ENCODE data around the gene LRRC30. TPM values are rescaled to one million over a fixed set of nuclear protein-coding genes. Genes with fewer than 3 reads are reported as not detected.

The LRRC30 gene
- polyA plus RNA-seq: not detected
- long read RNA-seq, donor 1: 0 reads
- long read RNA-seq, donor 2: 0 reads
- long read RNA-seq, donor 3: 0 reads
- long read RNA-seq, donor 4: 0 reads
- long read RNA-seq, donor 5: 0 reads
- long read RNA-seq, donor 6: 0 reads
- long read RNA-seq, donor 7: 0 reads
- long read RNA-seq, donor 8: 0 reads
- long read RNA-seq, donor 9: 0 reads
- long read RNA-seq, donor 10: 0 reads
- long read RNA-seq, donor 11: 0 reads

- no peak for DNase-seq
- Histone ChIP-seq H3K27ac (ENCODE audit: low read length) (no peak within 1 kb of the TSS), H3K4me1 (ENCODE audit: control insufficient read depth, insufficient read depth, low read length) (no peaks in the 10 kb centered on the region), H3K4me3 (ENCODE audit: low read length) (no peak within 1 kb of the TSS), H3K27me3 (ENCODE audit: control insufficient read depth, insufficient read depth, low read length) (peaks cover 6% of the 10 kb centered on the region), H3K36me3 (ENCODE audit: control insufficient read depth, insufficient read depth, low read length) (no peaks in the 10 kb centered on the region), H3K9me3 (ENCODE audit: control insufficient read depth, low read depth, low read length) (no peaks in the 10 kb centered on the region)
- 50% methylated on average over 1 of the region's 13 CpGs for WGBS (ENCODE audit: insufficient coverage, low lambda C conversion rate)
These were observed at the start of gene LRRC30 for GRCh38 chr18:7230626-7231349. TSS of gene LRRC30 (plus strand) at chr18:7231089. CDS start at chr18:7231139, 50 bp downstream.

GRCh38 chr18:7185701-7186100 lies 45.2 kb upstream of the LRRC30 start:
- no peaks in the 10 kb centered on the region for H3K27me3 ChIP-seq (ENCODE audit: control insufficient read depth, insufficient read depth, low read length)
- WGBS (ENCODE audit: insufficient coverage, low lambda C conversion rate): 100% methylated on average over 2 of the region's 3 CpGs
- no peak overlapping the region for H3K4me3 ChIP-seq (ENCODE audit: low read length)
- H3K27ac ChIP-seq (ENCODE audit: low read length): no peak overlapping the region
- H3K4me1 ChIP-seq (ENCODE audit: control insufficient read depth, insufficient read depth, low read length): no peaks in the 10 kb centered on the region
- no peaks in the 10 kb centered on the region for H3K9me3 ChIP-seq (ENCODE audit: control insufficient read depth, low read depth, low read length)
- DNase-seq: no peak
- no peaks in the 10 kb centered on the region for H3K36me3 ChIP-seq (ENCODE audit: control insufficient read depth, insufficient read depth, low read length)

GRCh38 chr18:7190547-7191156 lies 40.2 kb upstream of the LRRC30 start:
- Histone ChIP-seq H3K27ac (ENCODE audit: low read length) (no peak overlapping the region), H3K4me1 (ENCODE audit: control insufficient read depth, insufficient read depth, low read length) (no peaks in the 10 kb centered on the region), H3K36me3 (ENCODE audit: control insufficient read depth, insufficient read depth, low read length) (no peaks in the 10 kb centered on the region), H3K4me3 (ENCODE audit: low read length) (no peak overlapping the region), H3K27me3 (ENCODE audit: control insufficient read depth, insufficient read depth, low read length) (no peaks in the 10 kb centered on the region), H3K9me3 (ENCODE audit: control insufficient read depth, low read depth, low read length) (no peaks in the 10 kb centered on the region)
- no CpG with 5 or more reads among the region's 2 CpGs for WGBS (ENCODE audit: insufficient coverage, low lambda C conversion rate)
- DNase-seq: no peak

GRCh38 chr18:7191736-7192135 lies 39.2 kb upstream of the LRRC30 start:
- 100% methylated on average over 1 of the region's 2 CpGs for WGBS (ENCODE audit: insufficient coverage, low lambda C conversion rate)
- no peak for DNase-seq
- H3K27ac ChIP-seq (ENCODE audit: low read length): no peak overlapping the region

GRCh38 chr18:7195266-7195665 lies 35.6 kb upstream of the LRRC30 start:
- no peak overlapping the region for H3K4me3 ChIP-seq (ENCODE audit: low read length)
- no peaks in the 10 kb centered on the region for H3K4me1 ChIP-seq (ENCODE audit: control insufficient read depth, insufficient read depth, low read length)
- H3K9me3 ChIP-seq (ENCODE audit: control insufficient read depth, low read depth, low read length): no peaks in the 10 kb centered on the region
- no peak for DNase-seq
- H3K27ac ChIP-seq (ENCODE audit: low read length): no peak overlapping the region
- no peaks in the 10 kb centered on the region for H3K36me3 ChIP-seq (ENCODE audit: control insufficient read depth, insufficient read depth, low read length)
- H3K27me3 ChIP-seq (ENCODE audit: control insufficient read depth, insufficient read depth, low read length): no peaks in the 10 kb centered on the region
- WGBS (ENCODE audit: insufficient coverage, low lambda C conversion rate): no CpG with 5 or more reads among the region's 5 CpGs

More at GRCh38 chr18:7191736-7192135, 39.2 kb upstream of the LRRC30 start:
- Histone ChIP-seq H3K4me3 (ENCODE audit: low read length) (no peak overlapping the region), H3K36me3 (ENCODE audit: control insufficient read depth, insufficient read depth, low read length) (no peaks in the 10 kb centered on the region), H3K9me3 (ENCODE audit: control insufficient read depth, low read depth, low read length) (no peaks in the 10 kb centered on the region), H3K27me3 (ENCODE audit: control insufficient read depth, insufficient read depth, low read length) (no peaks in the 10 kb centered on the region), H3K4me1 (ENCODE audit: control insufficient read depth, insufficient read depth, low read length) (no peaks in the 10 kb centered on the region)

- no peak for DNase-seq
These were observed 34.5 kb upstream of the LRRC30 start for GRCh38 chr18:7196421-7196820.

GRCh38 chr18:7197854-7198253 lies 33.0 kb upstream of the LRRC30 start:
- Histone ChIP-seq H3K4me1 (ENCODE audit: control insufficient read depth, insufficient read depth, low read length) (no peaks in the 10 kb centered on the region), H3K27ac (ENCODE audit: low read length) (no peak overlapping the region), H3K4me3 (ENCODE audit: low read length) (no peak overlapping the region), H3K9me3 (ENCODE audit: control insufficient read depth, low read depth, low read length) (no peaks in the 10 kb centered on the region), H3K36me3 (ENCODE audit: control insufficient read depth, insufficient read depth, low read length) (no peaks in the 10 kb centered on the region), H3K27me3 (ENCODE audit: control insufficient read depth, insufficient read depth, low read length) (no peaks in the 10 kb centered on the region)
- no CpG with 5 or more reads among the region's 2 CpGs for WGBS (ENCODE audit: insufficient coverage, low lambda C conversion rate)
- DNase-seq: no peak

More at GRCh38 chr18:7196421-7196820, 34.5 kb upstream of the LRRC30 start:
- Histone ChIP-seq H3K4me3 (ENCODE audit: low read length) (no peak overlapping the region), H3K36me3 (ENCODE audit: control insufficient read depth, insufficient read depth, low read length) (no peaks in the 10 kb centered on the region), H3K9me3 (ENCODE audit: control insufficient read depth, low read depth, low read length) (no peaks in the 10 kb centered on the region), H3K4me1 (ENCODE audit: control insufficient read depth, insufficient read depth, low read length) (no peaks in the 10 kb centered on the region), H3K27me3 (ENCODE audit: control insufficient read depth, insufficient read depth, low read length) (no peaks in the 10 kb centered on the region), H3K27ac (ENCODE audit: low read length) (no peak overlapping the region)
- WGBS (ENCODE audit: insufficient coverage, low lambda C conversion rate): no CpG with 5 or more reads among the region's 3 CpGs

GRCh38 chr18:7198326-7198725 lies 32.6 kb upstream of the LRRC30 start:
- Histone ChIP-seq H3K4me1 (ENCODE audit: control insufficient read depth, insufficient read depth, low read length) (no peaks in the 10 kb centered on the region), H3K4me3 (ENCODE audit: low read length) (no peak overlapping the region), H3K9me3 (ENCODE audit: control insufficient read depth, low read depth, low read length) (no peaks in the 10 kb centered on the region), H3K36me3 (ENCODE audit: control insufficient read depth, insufficient read depth, low read length) (no peaks in the 10 kb centered on the region), H3K27ac (ENCODE audit: low read length) (no peak overlapping the region), H3K27me3 (ENCODE audit: control insufficient read depth, insufficient read depth, low read length) (no peaks in the 10 kb centered on the region)
- no CpG with 5 or more reads among the region's 3 CpGs for WGBS (ENCODE audit: insufficient coverage, low lambda C conversion rate)
- no peak for DNase-seq

GRCh38 chr18:7201096-7201495 lies 29.8 kb upstream of the LRRC30 start:
- Histone ChIP-seq H3K4me3 (ENCODE audit: low read length) (no peak overlapping the region), H3K9me3 (ENCODE audit: control insufficient read depth, low read depth, low read length) (no peaks in the 10 kb centered on the region), H3K27ac (ENCODE audit: low read length) (no peak overlapping the region), H3K27me3 (ENCODE audit: control insufficient read depth, insufficient read depth, low read length) (no peaks in the 10 kb centered on the region), H3K36me3 (ENCODE audit: control insufficient read depth, insufficient read depth, low read length) (no peaks in the 10 kb centered on the region), H3K4me1 (ENCODE audit: control insufficient read depth, insufficient read depth, low read length) (no peaks in the 10 kb centered on the region)
- DNase-seq: no peak
- WGBS (ENCODE audit: insufficient coverage, low lambda C conversion rate): no CpG with 5 or more reads among the region's 4 CpGs

GRCh38 chr18:7202169-7202568 lies 28.7 kb upstream of the LRRC30 start:
- Histone ChIP-seq H3K4me1 (ENCODE audit: control insufficient read depth, insufficient read depth, low read length) (no peaks in the 10 kb centered on the region), H3K9me3 (ENCODE audit: control insufficient read depth, low read depth, low read length) (no peaks in the 10 kb centered on the region), H3K27ac (ENCODE audit: low read length) (no peak overlapping the region), H3K4me3 (ENCODE audit: low read length) (no peak overlapping the region), H3K36me3 (ENCODE audit: control insufficient read depth, insufficient read depth, low read length) (no peaks in the 10 kb centered on the region), H3K27me3 (ENCODE audit: control insufficient read depth, insufficient read depth, low read length) (no peaks in the 10 kb centered on the region)
- DNase-seq: no peak
- WGBS (ENCODE audit: insufficient coverage, low lambda C conversion rate): 80% methylated on average over 1 of the region's 9 CpGs
